Cortex of kidney (tissue), 1 donor: ENCODE data around the gene MAPK14.

Experiments
- DNase-seq: peaks from one replicate; lab custom pipeline; 2025; lab: John Stamatoyannopoulos, UW

Gene MAPK14

DNA sequence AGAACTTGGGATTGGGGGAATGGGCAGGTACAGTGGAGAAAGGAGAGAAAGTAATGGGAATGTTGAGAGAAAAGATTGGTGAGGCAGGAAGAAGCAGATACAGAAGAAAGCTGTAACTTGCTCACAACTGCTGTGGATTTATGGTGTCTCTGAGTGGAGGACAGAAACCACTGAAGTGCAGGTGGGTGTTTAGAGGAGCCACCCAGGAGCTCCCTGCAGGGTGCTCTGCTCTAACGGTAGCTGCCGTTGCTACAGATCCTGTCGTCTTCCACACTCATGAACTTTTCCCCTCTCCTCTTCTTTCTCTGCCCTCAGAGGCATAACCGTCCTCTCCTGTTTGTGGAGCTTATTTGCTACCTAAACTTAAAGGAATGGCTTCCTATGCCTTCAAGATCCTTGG lies 75.2 kb downstream of the MAPK14 start:
- DNase-seq = no peak

DNA sequence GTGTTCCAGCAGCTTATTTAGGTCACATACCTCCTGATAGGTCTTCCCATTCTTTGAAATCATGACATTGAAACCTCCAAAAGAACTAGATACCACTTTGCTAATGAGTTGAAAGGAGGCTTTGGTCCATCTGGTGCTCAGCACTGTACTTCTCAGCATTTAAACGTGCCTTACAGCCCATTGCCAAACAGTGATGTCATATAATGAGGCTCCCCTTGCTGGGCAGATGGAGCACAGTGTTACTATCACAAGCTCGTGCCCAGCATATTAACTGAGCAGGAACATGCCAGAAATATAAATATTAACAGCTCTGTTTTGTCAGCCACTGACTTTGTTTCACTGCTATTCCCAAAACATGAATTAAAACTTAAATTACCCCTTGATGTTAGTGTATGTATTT lies 77.2 kb downstream of the MAPK14 start:
- no peak for DNase-seq

DNA sequence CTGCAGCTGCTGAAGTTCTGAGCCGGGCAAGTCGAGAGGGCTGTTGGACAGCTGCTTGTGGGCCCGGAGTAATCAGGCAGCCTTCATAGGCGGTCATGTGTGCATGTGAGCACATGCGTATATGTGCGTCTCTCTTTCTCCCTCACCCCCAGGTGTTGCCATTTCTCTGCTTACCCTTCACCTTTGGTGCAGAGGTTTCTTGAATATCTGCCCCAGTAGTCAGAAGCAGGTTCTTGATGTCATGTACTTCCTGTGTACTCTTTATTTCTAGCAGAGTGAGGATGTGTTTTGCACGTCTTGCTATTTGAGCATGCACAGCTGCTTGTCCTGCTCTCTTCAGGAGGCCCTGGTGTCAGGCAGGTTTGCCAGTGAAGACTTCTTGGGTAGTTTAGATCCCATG lies 81.5 kb downstream of the MAPK14 start:
- DNase-seq = no peak

DNA sequence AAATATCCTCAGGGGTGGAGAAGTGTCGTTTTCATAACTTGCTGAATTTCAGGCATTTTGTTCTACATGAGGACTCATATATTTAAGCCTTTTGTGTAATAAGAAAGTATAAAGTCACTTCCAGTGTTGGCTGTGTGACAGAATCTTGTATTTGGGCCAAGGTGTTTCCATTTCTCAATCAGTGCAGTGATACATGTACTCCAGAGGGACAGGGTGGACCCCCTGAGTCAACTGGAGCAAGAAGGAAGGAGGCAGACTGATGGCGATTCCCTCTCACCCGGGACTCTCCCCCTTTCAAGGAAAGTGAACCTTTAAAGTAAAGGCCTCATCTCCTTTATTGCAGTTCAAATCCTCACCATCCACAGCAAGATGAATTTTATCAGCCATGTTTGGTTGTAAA lies 82.4 kb downstream of the MAPK14 start:
- DNase-seq = no peak

DNA sequence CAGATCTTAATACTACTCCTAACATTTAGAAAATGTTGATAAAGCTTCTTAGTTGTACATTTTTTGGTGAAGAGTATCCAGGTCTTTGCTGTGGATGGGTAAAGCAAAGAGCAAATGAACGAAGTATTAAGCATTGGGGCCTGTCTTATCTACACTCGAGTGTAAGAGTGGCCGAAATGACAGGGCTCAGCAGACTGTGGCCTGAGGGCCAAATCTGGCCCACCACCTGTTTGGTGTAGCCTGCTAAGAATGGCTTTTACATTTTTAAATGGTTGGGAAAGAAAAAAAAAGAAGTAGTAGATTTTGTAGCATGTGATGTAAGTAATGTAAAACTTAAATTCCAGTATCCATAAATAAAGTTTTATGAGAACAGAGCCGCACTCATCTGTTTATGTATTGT lies 83.3 kb downstream of the MAPK14 start:
- DNase-seq = no peak

DNA sequence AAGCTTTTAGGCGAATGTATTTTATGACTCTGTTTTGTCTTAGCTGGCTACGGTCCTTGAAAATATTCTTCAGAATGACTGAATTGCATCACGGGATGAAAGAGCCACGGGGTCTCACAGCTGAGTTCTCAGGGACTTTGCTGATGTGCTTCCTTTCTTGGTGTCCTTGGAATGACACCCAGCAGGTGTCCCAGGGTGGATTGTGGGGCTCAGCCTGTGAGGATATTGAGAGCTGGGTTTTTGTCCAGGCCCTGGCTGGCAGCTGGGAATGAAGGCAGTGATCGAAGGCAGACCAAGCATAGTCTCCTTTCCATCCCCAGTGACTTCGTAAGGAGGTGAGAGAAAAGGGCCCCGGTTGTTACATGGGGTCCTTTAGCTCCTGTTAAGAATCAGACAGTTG lies 83.9 kb downstream of the MAPK14 start:
- DNase-seq = no peak

DNA sequence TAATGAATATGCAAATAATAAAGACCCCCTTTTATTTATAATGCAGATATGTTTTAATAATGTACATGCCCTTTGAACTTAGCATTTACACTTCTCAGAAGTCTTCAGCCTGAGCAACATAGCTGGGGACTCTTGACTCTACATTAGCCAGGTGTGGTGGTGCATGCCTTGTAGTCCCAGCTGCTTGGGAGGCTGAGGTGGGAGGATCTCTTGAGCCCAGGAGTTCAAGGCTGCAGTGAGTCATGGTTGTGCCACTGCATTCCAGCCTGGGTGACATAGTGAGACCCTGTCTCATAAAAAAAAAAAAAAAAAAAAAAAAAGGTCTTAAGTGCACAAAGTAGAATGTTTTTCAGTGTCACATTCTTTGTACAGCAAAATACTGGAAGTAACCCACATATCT lies 85.4 kb downstream of the MAPK14 start:
- no peak for DNase-seq

DNA sequence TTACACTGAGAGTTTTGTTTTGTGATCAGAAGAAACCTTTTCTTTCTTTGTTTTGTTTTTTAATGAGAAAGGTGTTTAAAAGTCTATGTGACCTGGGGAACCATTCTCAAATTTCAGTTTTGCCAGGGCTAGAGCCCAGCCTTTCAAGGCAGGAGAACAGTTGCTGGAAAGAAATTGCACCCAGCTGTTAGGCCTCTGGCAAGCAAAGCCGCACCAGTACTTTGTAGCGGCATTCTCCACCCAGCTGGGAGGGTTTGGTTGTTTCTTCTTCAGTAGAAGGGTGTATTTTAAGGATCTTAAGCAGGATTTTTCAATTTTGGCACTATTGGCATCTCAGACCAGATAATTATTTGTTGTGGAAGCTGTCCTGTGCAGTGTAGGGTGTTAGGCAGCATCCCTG lies 86.1 kb downstream of the MAPK14 start:
- DNase-seq = no peak

DNA sequence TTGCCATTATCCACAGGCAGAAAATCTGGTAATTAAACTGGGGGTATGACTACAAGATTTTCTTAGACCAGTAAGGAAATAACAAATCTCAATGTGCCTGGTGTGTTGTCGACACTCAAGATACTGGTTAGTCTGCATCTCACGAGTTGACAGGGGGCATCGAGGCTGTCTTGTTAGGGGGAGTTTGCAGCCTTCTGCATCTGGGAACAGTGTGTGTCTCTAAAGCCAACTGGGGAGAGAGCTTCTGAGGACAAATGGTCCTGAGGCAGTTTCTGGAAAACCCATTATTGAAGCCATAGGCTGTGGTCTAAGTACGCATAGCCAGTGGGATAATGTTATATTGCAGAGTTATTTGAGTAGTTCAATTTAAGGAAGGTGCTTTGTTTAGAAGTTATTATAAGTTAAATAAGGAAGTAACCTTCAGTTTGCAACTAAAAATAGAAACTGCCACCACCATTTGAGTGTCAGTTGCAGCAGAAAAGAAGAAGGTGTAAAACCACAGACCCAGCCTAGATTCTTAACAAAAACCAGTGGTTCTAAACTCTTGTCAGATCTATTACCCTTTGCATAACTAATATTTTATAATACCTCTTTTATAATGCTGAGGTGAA lies 87.3 kb downstream of the MAPK14 start:
- DNase-seq = no peak

DNA sequence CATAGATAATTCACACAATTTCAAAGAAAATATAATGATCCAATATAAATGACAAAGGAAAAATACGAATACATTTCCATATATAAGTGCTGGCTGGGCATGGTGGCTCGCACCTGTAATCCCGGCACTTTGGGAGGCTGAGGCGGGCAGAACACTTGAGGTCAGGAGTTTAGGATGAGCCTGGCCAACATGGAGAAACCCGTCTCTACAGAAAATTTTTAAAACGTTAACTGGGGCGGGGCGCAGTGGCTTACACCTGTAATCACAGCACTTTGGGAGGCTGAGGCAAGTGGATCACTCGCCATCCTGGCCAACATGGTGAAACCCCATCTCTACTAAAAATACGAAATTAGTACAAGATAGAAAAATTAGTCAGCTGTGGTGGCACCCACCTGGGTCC lies 87.8 kb downstream of the MAPK14 start:
- no peak for DNase-seq

DNA sequence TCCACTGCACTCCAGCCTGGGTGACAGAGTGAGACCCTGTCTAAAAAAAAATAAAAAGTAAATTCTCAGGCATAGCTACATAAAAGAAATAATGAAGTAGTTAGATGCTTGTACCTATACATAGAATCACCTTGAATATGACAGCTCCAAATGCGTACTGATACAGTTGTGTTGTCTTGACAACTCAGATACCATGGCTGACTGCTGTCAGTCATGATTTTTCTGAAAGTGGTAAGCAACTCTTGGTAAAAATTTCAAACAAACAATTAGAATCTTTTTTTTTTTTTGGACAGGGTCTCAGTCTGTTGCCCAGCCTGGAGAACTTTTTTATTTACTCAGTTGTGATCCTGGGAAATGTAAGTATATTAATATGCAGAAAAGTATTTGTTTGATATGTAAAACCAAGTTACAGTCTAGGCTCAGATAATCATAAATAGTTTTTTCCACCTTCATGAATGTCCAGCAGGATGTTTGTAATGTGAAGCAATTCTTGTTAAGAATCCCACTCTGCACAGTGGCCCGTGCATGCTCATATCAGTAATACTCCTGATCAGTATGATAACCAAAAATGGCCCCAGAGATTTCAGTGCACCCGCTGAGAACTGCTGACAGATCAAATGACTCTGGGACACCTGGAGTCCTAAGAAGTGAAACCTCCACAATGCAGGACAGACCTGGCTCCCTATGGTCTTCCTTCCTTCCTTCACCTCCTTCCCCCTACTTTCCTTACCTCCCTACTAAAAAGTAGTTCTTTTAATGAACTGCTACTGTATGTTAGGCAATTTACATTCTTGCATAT lies 88.7 kb downstream of the MAPK14 start:
- DNase-seq = no peak

DNA sequence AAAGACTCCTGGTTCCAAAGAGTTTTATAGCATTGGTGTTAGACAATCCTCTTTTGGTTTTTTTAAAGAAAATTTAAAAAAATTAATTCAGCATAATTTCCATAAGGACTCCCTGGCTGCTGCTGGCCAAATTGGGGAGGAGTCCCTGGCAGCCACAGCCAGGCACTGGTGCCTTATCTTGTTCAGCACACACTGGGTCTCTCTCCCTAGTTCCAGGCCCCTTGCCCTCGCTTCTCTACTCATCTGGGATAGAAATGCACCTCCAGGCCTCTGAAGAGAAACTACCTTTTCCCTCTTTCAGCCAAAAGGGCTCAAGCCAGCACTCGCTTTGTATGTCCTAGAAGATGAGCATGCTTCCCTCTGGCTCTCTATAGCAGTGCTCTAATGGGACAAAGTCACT lies 89.3 kb downstream of the MAPK14 start:
- no peak for DNase-seq

DNA sequence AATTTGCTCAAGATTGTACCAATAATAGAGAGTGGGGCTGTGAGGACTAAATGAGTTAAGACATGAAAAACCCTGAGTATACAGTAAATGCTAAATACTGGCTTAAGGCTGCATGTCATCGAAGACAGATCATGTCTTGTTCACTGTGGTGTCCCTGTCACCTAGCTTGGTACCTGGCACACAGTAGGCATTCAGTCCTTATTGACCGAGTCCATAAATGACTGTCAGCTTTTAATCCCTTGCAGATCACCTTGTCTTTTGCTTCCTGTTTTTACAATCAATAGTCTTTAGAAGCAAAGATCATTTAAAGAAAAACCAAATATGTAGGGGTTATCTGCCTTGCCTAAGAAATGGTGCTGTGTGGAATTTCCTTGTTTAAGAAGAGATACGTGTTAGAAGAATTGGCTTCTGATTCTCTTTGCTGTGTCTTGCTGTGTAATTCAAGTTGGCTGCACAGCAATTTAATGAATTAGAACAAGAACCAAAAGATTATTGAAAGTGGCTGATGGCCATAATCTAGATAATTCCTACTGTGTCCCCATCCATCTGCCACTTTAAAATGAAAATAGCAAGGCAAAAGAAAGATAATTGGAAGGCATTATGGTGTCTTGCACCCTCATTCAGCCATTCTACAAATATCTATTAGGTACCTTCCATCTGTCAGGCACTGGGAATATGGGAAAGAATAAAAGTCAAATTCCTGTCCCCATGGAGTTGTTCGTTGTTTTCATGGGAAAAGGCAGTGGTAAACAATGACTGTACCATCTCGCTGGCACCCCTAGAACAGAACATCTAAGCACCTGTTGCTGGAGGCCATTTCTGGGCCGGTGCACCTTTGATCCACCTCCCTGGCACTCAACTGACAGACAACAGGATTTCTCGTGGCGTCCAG lies 90.3 kb downstream of the MAPK14 start:
- DNase-seq = no peak

DNA sequence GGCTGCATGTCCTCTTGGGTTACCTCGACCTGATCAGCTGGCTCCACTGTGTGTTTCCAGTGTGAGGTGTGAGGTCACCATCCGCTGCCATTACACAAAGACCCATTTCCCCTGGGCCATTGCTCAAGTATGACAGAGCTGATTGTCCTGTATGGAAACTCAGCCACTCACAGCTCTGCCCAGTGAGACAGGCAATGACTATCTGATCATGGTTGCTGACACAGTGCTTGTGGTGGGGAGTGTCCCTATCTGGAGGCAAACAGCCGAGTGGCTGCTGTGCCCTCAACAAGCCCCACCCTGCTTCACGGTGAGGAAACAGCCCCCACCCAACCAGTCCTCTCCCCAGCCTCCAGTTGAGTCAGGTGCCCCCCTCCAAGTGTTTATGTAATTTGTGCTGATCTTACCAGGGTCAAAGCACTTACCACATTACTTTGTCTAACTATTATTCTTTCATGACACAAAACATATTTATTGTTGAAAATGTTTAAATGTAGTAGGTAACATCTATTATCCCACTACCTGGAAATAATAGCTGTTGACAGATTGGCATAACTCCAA lies 91.0 kb downstream of the MAPK14 start:
- DNase-seq = no peak

DNA sequence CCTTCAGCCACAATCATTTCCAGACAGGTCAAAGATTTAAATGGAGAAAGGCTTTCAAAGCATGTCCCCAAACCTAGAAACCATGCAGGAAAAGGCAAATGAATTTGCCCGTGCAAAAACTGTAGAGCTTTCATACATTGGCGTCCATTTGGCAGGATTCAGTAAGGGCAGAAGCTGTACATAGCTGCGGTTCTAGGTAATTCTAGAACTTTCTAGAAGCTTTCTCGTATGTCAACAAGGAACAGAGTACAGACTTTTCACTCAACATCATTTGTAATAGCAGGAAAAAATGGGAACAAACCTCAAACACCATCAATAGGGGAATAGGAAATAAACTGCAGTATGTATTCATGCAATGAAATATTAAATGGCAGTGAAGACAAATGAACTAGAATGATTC lies 91.6 kb downstream of the MAPK14 start:
- DNase-seq = no peak

DNA sequence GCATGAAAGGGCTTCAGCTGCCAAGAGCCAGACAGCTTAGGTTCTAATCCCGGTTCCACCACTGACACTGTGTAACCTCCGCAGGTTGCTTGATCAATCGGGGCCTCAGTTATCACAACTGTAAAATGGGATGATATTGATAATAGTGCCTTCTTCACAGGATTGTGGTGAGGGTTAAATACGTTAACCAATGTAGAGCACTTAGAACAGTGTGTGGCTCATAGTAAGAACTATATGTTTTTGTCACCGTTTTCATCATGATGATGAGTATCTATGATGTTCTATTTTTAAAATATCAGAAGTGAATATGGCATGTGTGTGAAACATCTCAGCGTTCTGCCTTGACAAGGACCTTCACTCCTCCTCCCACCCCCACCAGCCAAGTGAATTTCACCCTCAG lies 92.4 kb downstream of the MAPK14 start:
- no peak for DNase-seq

DNA sequence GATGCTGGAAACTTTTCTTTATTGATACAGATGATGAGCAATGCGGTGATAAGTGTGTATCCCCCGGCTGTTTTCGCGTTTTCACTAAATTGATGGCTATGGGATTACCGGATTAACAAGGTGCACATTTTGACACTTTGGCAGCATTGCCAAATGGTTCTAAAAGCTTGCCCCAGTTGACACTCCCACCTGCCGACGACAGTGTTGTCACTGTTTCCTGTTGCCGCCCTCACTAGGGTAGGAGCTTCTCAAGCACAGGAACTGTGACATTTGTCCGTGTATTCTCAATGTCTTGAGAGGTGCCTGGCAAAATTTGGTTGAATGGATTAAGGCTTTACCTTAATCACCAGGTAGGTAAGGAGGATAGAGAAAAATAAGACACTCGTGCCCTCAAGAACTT lies 92.9 kb downstream of the MAPK14 start:
- DNase-seq = no peak

DNA sequence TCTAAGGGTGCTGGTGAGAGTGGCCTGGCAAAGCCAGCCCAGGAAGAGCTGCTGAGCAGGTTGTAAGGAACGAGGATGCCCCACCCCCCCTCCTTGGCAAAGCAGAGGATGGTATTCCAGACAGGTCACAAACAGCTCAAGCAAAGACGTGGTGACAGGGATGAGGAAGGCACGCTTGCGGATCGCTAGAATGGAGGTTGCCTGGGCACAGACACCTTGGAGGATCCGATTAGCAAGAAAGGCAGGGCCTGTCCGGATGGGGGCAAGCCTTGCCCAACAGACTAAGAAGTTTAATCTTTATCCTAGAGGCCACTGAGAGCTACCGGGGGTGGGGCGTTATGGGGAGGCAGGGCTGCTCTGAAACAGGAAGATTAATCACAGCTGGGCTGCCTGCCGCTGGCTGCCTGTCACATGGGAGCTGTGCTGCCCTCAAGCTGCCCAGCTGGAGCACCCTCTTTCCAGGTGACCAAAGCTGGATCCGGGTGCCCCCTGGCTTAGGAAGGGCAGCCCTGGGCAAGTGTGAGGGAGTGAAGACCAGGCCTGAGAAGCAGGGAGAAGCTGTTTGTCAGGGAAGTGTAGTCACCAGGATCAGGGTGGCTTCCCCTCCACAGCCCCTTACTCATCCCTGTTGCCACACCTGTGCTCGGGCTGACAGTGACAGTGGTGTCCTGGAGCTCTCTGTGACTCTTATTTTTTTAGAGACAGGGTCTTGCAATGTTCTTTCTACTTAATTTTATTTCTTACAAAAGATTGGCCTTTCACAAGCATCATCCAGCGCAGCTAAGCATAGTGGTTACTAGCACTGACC lies 93.6 kb downstream of the MAPK14 start:
- DNase-seq = no peak

DNA sequence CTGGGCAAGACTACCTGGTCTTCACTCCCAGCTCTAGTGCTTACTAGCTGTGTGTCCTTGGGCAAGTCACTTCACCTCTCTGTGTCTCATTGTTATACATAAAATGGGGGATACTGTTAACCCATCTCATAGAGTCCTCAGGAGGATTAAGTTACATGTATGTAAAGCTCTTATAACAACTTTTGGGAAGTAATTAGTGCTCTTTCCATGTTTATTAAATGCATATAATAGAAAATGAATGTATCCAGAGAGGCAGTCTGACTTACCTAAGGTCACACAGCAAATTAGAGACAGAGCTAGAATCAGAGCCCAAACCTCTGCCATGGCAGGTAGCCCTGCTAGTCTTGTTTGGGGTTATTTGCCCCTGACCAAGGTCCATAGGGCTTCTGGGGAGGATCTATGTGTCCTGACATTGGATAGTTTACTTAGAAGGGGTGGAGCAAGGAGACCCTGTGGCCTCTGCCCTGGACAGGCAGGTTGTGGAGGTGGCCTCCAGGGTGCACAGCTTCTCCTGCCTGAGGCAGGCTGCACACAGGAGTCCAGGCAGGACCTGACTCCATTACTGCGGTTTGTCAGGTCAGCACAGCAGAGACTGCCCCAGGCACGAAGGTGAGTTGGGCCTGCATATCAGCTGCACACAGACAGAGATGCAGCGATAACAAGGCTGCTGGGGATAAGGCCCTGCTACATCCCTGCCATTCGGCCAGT lies 94.3 kb downstream of the MAPK14 start:
- no peak for DNase-seq

DNA sequence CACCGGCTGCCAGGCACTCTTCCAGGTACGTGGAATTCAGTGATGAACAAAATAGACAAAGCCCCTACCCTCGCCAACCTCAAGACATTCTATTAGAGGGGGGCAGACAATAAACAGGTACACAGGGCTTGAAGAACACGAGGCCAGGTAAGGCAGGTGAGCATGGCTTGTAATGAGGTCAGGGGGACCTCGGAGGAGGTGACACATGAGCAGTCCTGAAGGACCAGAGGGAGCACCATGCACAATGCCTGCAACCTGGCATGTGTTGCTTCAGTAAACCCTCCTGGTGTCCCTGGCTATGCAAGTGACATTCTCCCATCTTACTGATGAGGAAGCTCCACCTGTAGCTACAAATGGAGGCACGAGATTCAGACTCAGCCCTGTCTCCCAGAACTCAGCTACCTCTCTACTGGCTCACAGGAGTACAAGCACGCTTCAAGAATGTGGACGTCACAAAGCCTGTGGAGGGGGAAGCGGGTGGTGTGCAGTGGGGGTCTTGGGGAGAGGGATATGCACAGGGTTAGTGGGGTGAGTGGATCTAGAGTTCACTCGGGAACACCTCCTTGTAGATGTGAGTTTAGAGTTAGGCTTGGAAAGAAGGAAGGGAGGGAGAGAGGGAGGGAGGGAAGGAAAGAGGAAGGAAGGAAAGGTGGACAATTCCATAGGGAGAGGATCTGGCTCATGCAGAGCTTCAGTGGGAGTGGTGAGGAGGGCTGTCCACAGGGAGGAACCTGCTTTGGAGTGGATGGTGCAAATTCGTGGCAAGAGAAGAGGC lies 95.1 kb downstream of the MAPK14 start:
- no peak for DNase-seq
